HepG2 (cell line): ENCODE measurements around the gene PRKCI. TPM values are rescaled to one million over a fixed set of nuclear protein-coding genes. Genes with fewer than 3 reads are reported as not detected.

Experiments
- ATAC-seq: fragments of 200-7000 bp; cut with Tn5 transposase; 3 replicates; pipeline ENCODE4 v1.9.1; 2020; ENCODE audit warnings: mild to moderate bottlenecking, moderate library complexity
- BruUV-seq: library from RNA; stranded (reverse); fragments of 400-500 nt; replicated peaks from 2 replicates; lab custom pipeline; 2021; lab: Mats Ljungman, UMichigan
- CTCF ChIA-PET: fragments of 300-600 bp; formaldehyde crosslinking; extraction: SDS; loops from one replicate; lab custom pipeline; 2021; ENCODE audit warnings: low total read pairs, inconsistent platforms, low intra/inter-chr PET ratio; lab: Yijun Ruan, JAX
- POLR2A ChIA-PET: fragments of 350-600 bp; sonication (Branson Sonifier 250); formaldehyde crosslinking; loops from one replicate; lab custom pipeline; 2020; ENCODE audit warnings: antibody characterized with exemption, inconsistent platforms; lab: Yijun Ruan, JAX
- DNase-seq: peaks from one replicate; pipeline ENCODE4 v3.0.0-alpha.2; 2015; ENCODE audit warnings: low spot score
- FAIRE-seq: peaks from 3 replicates; lab custom pipeline; 2011; peaks lifted over from hg19 to GRCh38; lab: Jason Lieb, UNC
- H2AFZ ChIP-seq: one replicate; pipeline ENCODE4 v1.6.1; 2011; ENCODE audit warnings: low read length, inconsistent platforms
- H3K27ac ChIP-seq: fragments of 300-600 bp; 3 replicates; pipeline ENCODE4 v1.8.0; 2011; ENCODE audit warnings: mixed run types, mild to moderate bottlenecking, mixed read lengths, low read length, inconsistent platforms; ENCODE audit not compliant: insufficient read depth; ENCODE audit errors: extremely low read length
- H3K27me3 ChIP-seq, 2 experiments: fragments of 200-600 bp in 1 of 2; 2 replicates in 1 of 2; 3 replicates in 1 of 2; pipeline versions ENCODE4 v1.6.0 to v1.8.0; 2011; ENCODE audit warnings: low read length in 2 of 2, mild to moderate bottlenecking in 2 of 2, moderate library complexity in 2 of 2, inconsistent platforms in 1 of 2; ENCODE audit not compliant: insufficient read depth in 2 of 2, control insufficient read depth in 1 of 2
- H3K36me3 ChIP-seq, 2 experiments: fragments of 200-600 bp in 1 of 2; replicated peaks in 1 of 2; 2 replicates in 1 of 2; 3 replicates in 1 of 2; pipeline versions ENCODE4 v1.5.1 to v1.8.0; 2011; ENCODE audit warnings: low read length in 2 of 2, inconsistent platforms in 1 of 2; ENCODE audit not compliant: insufficient read depth in 2 of 2, control insufficient read depth in 1 of 2
- H3K4me1 ChIP-seq: 2 replicates; pipeline ENCODE4 v1.5.1; 2012; ENCODE audit warnings: low read length, inconsistent platforms; ENCODE audit not compliant: insufficient read depth
- H3K4me2 ChIP-seq: 2 replicates; pipeline ENCODE4 v1.6.0; 2011; ENCODE audit warnings: low read depth, low read length, inconsistent platforms
- H3K4me3 ChIP-seq, 3 experiments: fragments of 200-600 bp in 1 of 3; sonication (generic), shearing (Covaris generic) in 1 of 3; replicated peaks in 1 of 3; 2 replicates each; pipeline ENCODE4 v1.5.1; 2011 to 2016; ENCODE audit warnings: low read length in 3 of 3, inconsistent platforms in 2 of 3, low read depth in 2 of 3, mild to moderate bottlenecking in 2 of 3, control low read depth in 1 of 3, mixed read lengths in 1 of 3; ENCODE audit not compliant: insufficient read depth in 1 of 3
- H3K79me2 ChIP-seq: one replicate; pipeline ENCODE4 v1.6.1; 2011; ENCODE audit warnings: low read length, inconsistent platforms; ENCODE audit not compliant: insufficient read depth
- H3K9ac ChIP-seq: 2 replicates; pipeline ENCODE4 v1.6.0; 2011; ENCODE audit warnings: mild to moderate bottlenecking, low read depth, low read length, inconsistent platforms; ENCODE audit not compliant: insufficient read depth
- H3K9me3 ChIP-seq: 2 replicates; pipeline ENCODE4 v1.5.1; 2012; ENCODE audit warnings: mild to moderate bottlenecking, low read length
- H4K20me1 ChIP-seq: 2 replicates; pipeline ENCODE4 v1.6.0; 2011; ENCODE audit warnings: inconsistent platforms, mild to moderate bottlenecking, low read length, moderate library complexity; ENCODE audit not compliant: insufficient read depth
- AGO2 ChIP-seq: fragments of 200-400 bp; formaldehyde crosslinking; optimal IDR thresholded peaks from 2 replicates; pipeline ENCODE3; 2017; ENCODE audit warnings: mild to moderate bottlenecking, low read depth, low read length, moderate library complexity
- CHD2 ChIP-seq: IDR thresholded peaks from 2 replicates; pipeline ENCODE4 v1.6.1; 2011; ENCODE audit warnings: low read depth, low read length, improper control_type of control experiment
- DPF2 ChIP-seq: sonication (generic); formaldehyde crosslinking; IDR thresholded peaks from 2 replicates; pipeline ENCODE4 v1.4.0; 2020; ENCODE audit warnings: mild to moderate bottlenecking, low read depth, missing genetic modification reagents, borderline replicate concordance
- HDAC6 ChIP-seq: fragments of 200-600 bp; sonication (generic); IDR thresholded peaks from 2 replicates; pipeline ENCODE4 v1.7.0; 2017; ENCODE audit warnings: mild to moderate bottlenecking, antibody characterized with exemption, low read length, low read depth
- KAT7 ChIP-seq: IDR thresholded peaks from 2 replicates; pipeline ENCODE4 v1.6.1; 2018; ENCODE audit warnings: borderline replicate concordance, missing compliant biosample characterization
- MXI1 ChIP-seq: IDR thresholded peaks from 3 replicates; pipeline ENCODE4 v1.6.1; 2012; ENCODE audit warnings: low read depth, low read length, inconsistent platforms, borderline replicate concordance
- SIX1 ChIP-seq: sonication (generic); formaldehyde crosslinking; IDR thresholded peaks from 2 replicates; pipeline ENCODE4 v1.4.0; 2020; ENCODE audit warnings: missing genetic modification reagents, borderline replicate concordance
- SSRP1 ChIP-seq: IDR thresholded peaks from 2 replicates; pipeline ENCODE4 v1.6.1; 2016; ENCODE audit warnings: control low read depth
- ZBTB34 ChIP-seq: sonication (generic); formaldehyde crosslinking; IDR thresholded peaks from 2 replicates; pipeline ENCODE4 v1.8.0; 2022; ENCODE audit warnings: mild to moderate bottlenecking, missing genetic modification reagents
- ZNF468 ChIP-seq: sonication (generic); formaldehyde crosslinking; IDR thresholded peaks from 2 replicates; pipeline ENCODE4 v1.8.0; 2022; ENCODE audit warnings: mild to moderate bottlenecking, moderate library complexity, missing genetic modification reagents
- ZNF552 ChIP-seq: sonication (generic); formaldehyde crosslinking; IDR thresholded peaks from 2 replicates; pipeline ENCODE4 v1.9.0; 2022; ENCODE audit warnings: missing genetic modification reagents, mild to moderate bottlenecking, borderline replicate concordance
- ZNF800 ChIP-seq: sonication (generic); formaldehyde crosslinking; IDR thresholded peaks from 2 replicates; pipeline ENCODE4 v1.4.0; 2020; ENCODE audit warnings: missing genetic modification reagents
- ZUFSP ChIP-seq: sonication (generic); formaldehyde crosslinking; IDR thresholded peaks from 2 replicates; pipeline ENCODE4 v1.9.0; 2021; ENCODE audit warnings: missing genetic modification reagents, mild to moderate bottlenecking, borderline replicate concordance
- WGBS: methylation state at CpG from one replicate; pipeline ENCODE4 v1.1.6; 2017; ENCODE audit warnings: low lambda C conversion rate; 5-methylcytosine and 5-hydroxymethylcytosine counted together
- in situ Hi-C: cut with HindIII; loops from 2 replicates; pipeline ENCODE4 v1.10.0; 2017; ENCODE audit warnings: low pct_unique_long_range_greater_than_20kb; ENCODE audit not compliant: extremely low pct_ligation_motif_present
- intact Hi-C: fragments of 100-400 bp; cut with micrococcal nuclease; formaldehyde crosslinking; loops from one replicate; pipeline ENCODE4 v1.10.0; 2022; ENCODE audit not compliant: unreplicated experiment
- polyA plus RNA-seq, 8 experiments: library from polyadenylated mRNA; depleted of rRNA in 3 of 8; stranded (reverse) in 7 of 8; unstranded in 1 of 8; fragments of >200 nt; fragmentation: Illumina TruSeq in 4 of 8; extraction: Trizol in 4 of 8; gene quantifications; 2 replicates each; pipeline versions ENCODE4 v1.2.1 to v1.2.3, GENCODE V29; 2011 to 2016; ENCODE audit warnings: low read depth in 4 of 8, missing spikeins in 1 of 8, mixed read lengths in 1 of 8; ENCODE audit not compliant: insufficient read depth in 1 of 8
- total RNA-seq, 5 experiments: library from RNA; depleted of rRNA; stranded (reverse); fragments of >200 nt; fragmentation: Illumina TruSeq; extraction: Trizol; gene quantifications; 2 replicates each; pipeline ENCODE4 v1.2.3, GENCODE V29; 2016; ENCODE audit warnings: low read depth in 1 of 5

PRKCI gene
- total and polyA plus RNA-seq, 2 of the 13 experiments (the other 11 are each of a cell fraction or from before 2014, with no cell fraction given) = 17.2 to 30.4 TPM

GRCh38 chr3:170277833-170278580, 55.8 kb downstream of the PRKCI start:
- no peak overlapping the region for H3K27ac ChIP-seq
- FAIRE-seq = no peak
- no peak for ATAC-seq
- 96% methylated on average over 5 of the region's 5 CpGs for WGBS
- BruUV-seq = no TSS peak
- H4K20me1 ChIP-seq = no peaks in the 10 kb centered on the region
- CTCF ChIA-PET = no interaction called here
- H3K79me2 ChIP-seq = no peaks in the 10 kb centered on the region
- POLR2A ChIA-PET = no interaction called here
- H3K4me1 ChIP-seq = no peaks in the 10 kb centered on the region
- H3K4me3 ChIP-seq = no peak overlapping the region
- no peaks in the 10 kb centered on the region for H3K9me3 ChIP-seq
- no peak overlapping the region for H3K9ac ChIP-seq
- DNase-seq = no peak
- no peak overlapping the region for H3K4me2 ChIP-seq
- in situ Hi-C loops (no loop called here), intact Hi-C loops (no loop called here)
- no peaks in the 10 kb centered on the region for H3K27me3 ChIP-seq
- H3K36me3 ChIP-seq = peaks cover 4 to 34% of the 10 kb centered on the region in 2 experiments; a peak in 4 of 5 replicates
- no peak for TF ChIP-seq KAT7 (CRISPR knock-in tag)
- TF ChIP-seq SSRP1 = no peak
- TF ChIP-seq, all 625 proteins: peak for 0
- no peak overlapping the region for H2AFZ ChIP-seq

GRCh38 chr3:170278627-170279026, 56.4 kb downstream of the PRKCI start:
- Histone ChIP-seq H3K36me3 (peaks cover 4 to 31% of the 10 kb centered on the region in 2 experiments; a peak in 4 of 5 replicates), H3K4me2 (no peak overlapping the region), H3K27ac (no peak overlapping the region), H3K4me1 (no peaks in the 10 kb centered on the region), H3K4me3 (no peak overlapping the region), H3K9ac (no peak overlapping the region), H3K27me3 (no peaks in the 10 kb centered on the region), H2AFZ (no peak overlapping the region), H4K20me1 (no peaks in the 10 kb centered on the region), H3K9me3 (no peaks in the 10 kb centered on the region), H3K79me2 (no peaks in the 10 kb centered on the region)
- no peak for FAIRE-seq
- DNase-seq = no peak
- CTCF ChIA-PET = no interaction called here
- 94% methylated on average over 1 of the region's 1 CpG for WGBS
- in situ Hi-C loops = no loop called here
- POLR2A ChIA-PET = no interaction called here
- intact Hi-C loops = no loop called here
- BruUV-seq = no TSS peak
- no peak for ATAC-seq
- no peak for TF ChIP-seq DPF2 (CRISPR knock-in tag)
- TF ChIP-seq HDAC6 = no peak
- no peak for TF ChIP-seq ZUFSP (CRISPR knock-in tag)
- no peak for TF ChIP-seq AGO2
- no peak for TF ChIP-seq SIX1 (CRISPR knock-in tag)
- TF ChIP-seq ZBTB34 (CRISPR knock-in tag) = no peak
- TF ChIP-seq ZNF800 (CRISPR knock-in tag) = no peak
- TF ChIP-seq CHD2 = no peak
- TF ChIP-seq MXI1 = no peak
- TF ChIP-seq ZNF468 = no peak
- TF ChIP-seq ZNF552 (CRISPR knock-in tag) = no peak
